GM23338 (cell line): ENCODE measurements around the gene C16orf78. TPM values are rescaled to one million over a fixed set of nuclear protein-coding genes. Genes with fewer than 3 reads are reported as not detected.

Experiments
- ATAC-seq: fragments of 200-7000 bp; cut with Tn5 transposase; 3 replicates; pipeline ENCODE4 v1.9.1; 2020
- DNase-seq: peaks from one replicate; pipeline ENCODE4 v3.0.0-alpha.2; 2015; ENCODE audit warnings: low spot score
- H2AFZ ChIP-seq: fragments of 200-600 bp; sonication (generic); 2 replicates; pipeline ENCODE4 v1.8.0; 2016; ENCODE audit warnings: antibody characterized with exemption, mild to moderate bottlenecking, moderate library complexity
- H3F3A ChIP-seq: fragments of 200-600 bp; sonication (generic); replicated peaks from 2 replicates; pipeline ENCODE4 v1.8.0; 2017; ENCODE audit warnings: antibody characterized with exemption, mixed run types, low read depth
- H3K27ac ChIP-seq: fragments of 200-600 bp; sonication (generic); 2 replicates; pipeline ENCODE4 v1.6.1; 2016; ENCODE audit warnings: low read depth
- H3K27me3 ChIP-seq: fragments of 200-600 bp; sonication (generic); 2 replicates; pipeline ENCODE4 v1.8.0; 2016; ENCODE audit warnings: mild to moderate bottlenecking, mixed run types, moderate library complexity; ENCODE audit not compliant: insufficient read depth
- H3K36me3 ChIP-seq: fragments of 200-600 bp; sonication (generic); 2 replicates; pipeline ENCODE4 v1.8.0; 2016; ENCODE audit warnings: mild to moderate bottlenecking; ENCODE audit not compliant: insufficient read depth
- H3K4me1 ChIP-seq: fragments of 200-600 bp; sonication (generic); 2 replicates; pipeline ENCODE4 v1.8.0; 2016; ENCODE audit warnings: mild to moderate bottlenecking, moderate library complexity; ENCODE audit not compliant: insufficient read depth
- H3K4me2 ChIP-seq: fragments of 200-600 bp; sonication (generic); 2 replicates; pipeline ENCODE4 v1.7.1; 2017; ENCODE audit warnings: mixed run types
- H3K4me3 ChIP-seq: fragments of 200-600 bp; sonication (generic); 2 replicates; pipeline ENCODE4 v1.6.1; 2016; ENCODE audit warnings: mixed run types
- H3K79me2 ChIP-seq: fragments of 200-600 bp; sonication (generic); replicated peaks from 2 replicates; pipeline ENCODE4 v1.8.0; 2017; ENCODE audit warnings: mild to moderate bottlenecking; ENCODE audit not compliant: insufficient read depth
- H3K9me2 ChIP-seq: fragments of 200-600 bp; sonication (generic); 2 replicates; pipeline ENCODE4 v1.8.0; 2017; ENCODE audit not compliant: insufficient read depth
- H4K20me1 ChIP-seq: fragments of 200-600 bp; sonication (generic); replicated peaks from 2 replicates; pipeline ENCODE4 v1.8.0; 2017; ENCODE audit warnings: mild to moderate bottlenecking; ENCODE audit not compliant: insufficient read depth
- H3K27ac Mint-ChIP-seq: 2 replicates; pipeline ENCODE4 v1.8.0; 2020; ENCODE audit warnings: inconsistent platforms, mild to moderate bottlenecking, moderate library complexity, mixed read lengths
- H3K27me3 Mint-ChIP-seq: 3 replicates; pipeline ENCODE4 v1.8.0; 2022; ENCODE audit warnings: low read depth, mild to moderate bottlenecking, moderate library complexity, mixed read lengths, inconsistent platforms; ENCODE audit not compliant: insufficient read depth, poor library complexity
- H3K36me3 Mint-ChIP-seq: 3 replicates; pipeline ENCODE4 v1.8.0; 2021; ENCODE audit warnings: low read depth, mild to moderate bottlenecking, inconsistent platforms, moderate library complexity, mixed read lengths
- H3K4me1 Mint-ChIP-seq: 3 replicates; pipeline ENCODE4 v1.8.0; 2020; ENCODE audit warnings: mild to moderate bottlenecking, inconsistent platforms, mixed read lengths
- H3K4me3 Mint-ChIP-seq: 3 replicates; pipeline ENCODE4 v1.8.0; 2021; ENCODE audit warnings: moderate library complexity, mild to moderate bottlenecking, inconsistent platforms, mixed read lengths
- H3K9me3 Mint-ChIP-seq: 3 replicates; pipeline ENCODE4 v1.8.0; 2020; ENCODE audit warnings: moderate library complexity, mild to moderate bottlenecking, inconsistent platforms, mixed read lengths
- CREB1 ChIP-seq: fragments of 250-450 bp; sonication (Bioruptor Pico); IDR thresholded peaks from 2 replicates; pipeline ENCODE4 v1.5.0; 2020; ENCODE audit warnings: low read depth, mild to moderate bottlenecking, moderate library complexity
- JUNB ChIP-seq: IDR thresholded peaks from one replicate; pipeline ENCODE4 v1.6.1; 2016; ENCODE audit warnings: antibody characterized with exemption; ENCODE audit not compliant: unreplicated experiment
- NANOG ChIP-seq: IDR thresholded peaks from 2 replicates; pipeline ENCODE4 v1.6.1; 2016; ENCODE audit warnings: antibody characterized with exemption, borderline replicate concordance
- POLR2AphosphoS5 ChIP-seq: IDR thresholded peaks from 2 replicates; pipeline ENCODE4 v1.6.1; 2016; ENCODE audit warnings: antibody characterized with exemption, low read depth
- ZNF114 ChIP-seq: fragments of 250-450 bp; sonication (Bioruptor Pico); IDR thresholded peaks from 2 replicates; pipeline ENCODE4 v1.5.0; 2020; ENCODE audit warnings: mild to moderate bottlenecking, moderate library complexity
- polyA plus RNA-seq: library from polyadenylated mRNA; unstranded; fragments of >200 nt; fragmentation: Nextera tagmentation; extraction: Ambion mirVana; gene quantifications from 2 replicates; pipeline ENCODE4 v1.2.1, GENCODE V29; 2016
- total RNA-seq: library from RNA; depleted of rRNA; stranded (reverse); fragments of >200 nt; shearing (Covaris generic); gene quantifications from 2 replicates; pipeline ENCODE4 v1.2.3, GENCODE V29; 2014
- TF ChIP-seq, protein P1 (sequence below), 2 experiments: fragments of 200-600 bp in 1 of 2; sonication (generic) in 1 of 2; conservative IDR thresholded peaks; 2 replicates each; pipeline versions ENCODE4 v1.5.1 to v1.6.1; 2016 to 2017; ENCODE audit warnings: antibody characterized with exemption in 2 of 2, low read depth in 2 of 2, mild to moderate bottlenecking in 2 of 2, moderate library complexity in 1 of 2
- TF ChIP-seq, protein P2 (sequence below): IDR thresholded peaks from 2 replicates; pipeline ENCODE4 v1.6.1; 2016; ENCODE audit warnings: antibody characterized with exemption
- TF ChIP-seq, protein P3 (sequence below): IDR thresholded peaks from one replicate; pipeline ENCODE4 v1.6.1; 2018; ENCODE audit warnings: antibody characterized with exemption; ENCODE audit not compliant: unreplicated experiment
- TF ChIP-seq, protein P4 (sequence below): fragments of 250-450 bp; sonication (Bioruptor Pico); IDR thresholded peaks from 2 replicates; pipeline ENCODE4 v1.5.0; 2020; ENCODE audit warnings: mild to moderate bottlenecking, moderate library complexity

Gene C16orf78
- total and polyA plus RNA-seq, 2 experiments from 2014 or later: not detected

DNA sequence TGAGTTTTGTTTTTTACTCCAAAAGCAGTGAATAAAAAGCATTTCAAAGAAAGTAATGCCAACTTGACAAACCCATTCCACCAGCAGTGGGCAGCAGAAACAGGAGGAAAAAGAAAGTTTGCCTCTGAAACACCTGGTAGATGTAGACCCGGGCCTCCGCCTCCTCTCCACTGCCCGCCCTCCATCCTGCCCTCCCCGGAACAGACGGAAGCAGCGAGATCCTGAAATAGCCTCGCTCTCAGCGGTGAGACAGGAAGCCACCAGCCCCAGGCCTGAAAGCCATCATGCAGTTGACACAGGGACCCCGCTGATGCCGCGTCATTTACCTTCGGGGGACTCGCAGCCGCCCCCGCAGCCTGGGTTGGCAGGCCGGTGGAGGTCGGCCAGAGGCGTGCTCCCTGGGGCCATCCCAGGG is 67.8 kb downstream of the C16orf78 start:
- Histone ChIP-seq H3F3A (no peaks in the 10 kb centered on the region), H3K36me3 (no peaks in the 10 kb centered on the region), H3K79me2 (no peaks in the 10 kb centered on the region), H3K4me2 (peak overlapping the region; percentile 56; the same call in 1 of the 2 replicates), H3K9me2 (no peaks in the 10 kb centered on the region), H2AFZ (peak overlapping the region; percentile 56; the same call in 1 of the 2 replicates), H3K27ac (no peak overlapping the region), H4K20me1 (no peaks in the 10 kb centered on the region), H3K27me3 (no peaks in the 10 kb centered on the region), H3K4me3 (no peak overlapping the region), H3K4me1 (peaks cover 24% of the 10 kb centered on the region)
- TF ChIP-seq, protein P1, sequence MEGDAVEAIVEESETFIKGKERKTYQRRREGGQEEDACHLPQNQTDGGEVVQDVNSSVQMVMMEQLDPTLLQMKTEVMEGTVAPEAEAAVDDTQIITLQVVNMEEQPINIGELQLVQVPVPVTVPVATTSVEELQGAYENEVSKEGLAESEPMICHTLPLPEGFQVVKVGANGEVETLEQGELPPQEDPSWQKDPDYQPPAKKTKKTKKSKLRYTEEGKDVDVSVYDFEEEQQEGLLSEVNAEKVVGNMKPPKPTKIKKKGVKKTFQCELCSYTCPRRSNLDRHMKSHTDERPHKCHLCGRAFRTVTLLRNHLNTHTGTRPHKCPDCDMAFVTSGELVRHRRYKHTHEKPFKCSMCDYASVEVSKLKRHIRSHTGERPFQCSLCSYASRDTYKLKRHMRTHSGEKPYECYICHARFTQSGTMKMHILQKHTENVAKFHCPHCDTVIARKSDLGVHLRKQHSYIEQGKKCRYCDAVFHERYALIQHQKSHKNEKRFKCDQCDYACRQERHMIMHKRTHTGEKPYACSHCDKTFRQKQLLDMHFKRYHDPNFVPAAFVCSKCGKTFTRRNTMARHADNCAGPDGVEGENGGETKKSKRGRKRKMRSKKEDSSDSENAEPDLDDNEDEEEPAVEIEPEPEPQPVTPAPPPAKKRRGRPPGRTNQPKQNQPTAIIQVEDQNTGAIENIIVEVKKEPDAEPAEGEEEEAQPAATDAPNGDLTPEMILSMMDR (conservative IDR thresholded peaks at IDR 0.05; ENCODE audit: low read depth in 2 of 2): peak; percentile 54 to 57
- no peak for TF ChIP-seq CREB1 (CRISPR knock-in tag)
- no peaks in the 10 kb centered on the region for H3K9me3 Mint-ChIP-seq
- peaks cover 16% of the 10 kb centered on the region for H3K27me3 Mint-ChIP-seq
- ATAC-seq (peak; percentile 77), DNase-seq (peak; percentile 79)
- no peak overlapping the region for H3K27ac Mint-ChIP-seq
- H3K4me3 Mint-ChIP-seq: peak overlapping the region; percentile 42; the same call in 2 of the 3 replicates
- H3K4me1 Mint-ChIP-seq: peaks cover 56% of the 10 kb centered on the region
- no peaks in the 10 kb centered on the region for H3K36me3 Mint-ChIP-seq

DNA sequence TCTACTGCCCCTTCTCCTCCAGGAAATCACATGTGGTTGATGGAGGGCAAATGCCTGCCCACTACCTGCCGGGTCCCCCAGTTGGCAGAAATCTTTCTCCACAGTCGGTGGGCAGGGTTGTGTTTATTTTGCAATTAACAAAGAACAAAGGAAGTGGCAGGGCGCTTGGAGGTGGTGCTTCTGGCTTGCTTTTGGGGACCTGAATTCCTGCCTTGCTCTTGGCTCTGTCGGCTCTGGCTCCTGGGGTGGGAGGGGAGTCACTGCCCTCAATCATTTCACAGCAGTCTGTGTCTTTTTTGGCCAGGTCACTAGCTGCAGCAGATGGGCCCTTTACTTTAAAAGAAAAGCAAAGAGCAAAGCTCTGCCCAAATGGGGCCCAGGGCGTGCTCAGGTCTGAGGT is 69.2 kb downstream of the C16orf78 start:
- Histone ChIP-seq H4K20me1 (no peaks in the 10 kb centered on the region), H3F3A (no peaks in the 10 kb centered on the region), H3K27ac (no peak overlapping the region), H2AFZ (peak overlapping the region; percentile 96), H3K9me2 (no peaks in the 10 kb centered on the region), H3K27me3 (no peaks in the 10 kb centered on the region), H3K79me2 (no peaks in the 10 kb centered on the region), H3K4me3 (no peak overlapping the region), H3K4me1 (peaks cover 24% of the 10 kb centered on the region), H3K36me3 (no peaks in the 10 kb centered on the region), H3K4me2 (peak overlapping the region; percentile 56)
- Mint-ChIP-seq H3K9me3 (no peaks in the 10 kb centered on the region), H3K36me3 (no peaks in the 10 kb centered on the region), H3K4me1 (peaks cover 54% of the 10 kb centered on the region), H3K27ac (no peak overlapping the region), H3K4me3 (no peak overlapping the region; the same call in 2 of the 3 replicates), H3K27me3 (peaks cover 12% of the 10 kb centered on the region)
- no peak; the same call in 2 of the 3 replicates for ATAC-seq
- no peak for DNase-seq
- no peak for TF ChIP-seq CREB1 (CRISPR knock-in tag)
- TF ChIP-seq NANOG: no peak
- no peak for TF ChIP-seq JUNB
- TF ChIP-seq, protein P2, sequence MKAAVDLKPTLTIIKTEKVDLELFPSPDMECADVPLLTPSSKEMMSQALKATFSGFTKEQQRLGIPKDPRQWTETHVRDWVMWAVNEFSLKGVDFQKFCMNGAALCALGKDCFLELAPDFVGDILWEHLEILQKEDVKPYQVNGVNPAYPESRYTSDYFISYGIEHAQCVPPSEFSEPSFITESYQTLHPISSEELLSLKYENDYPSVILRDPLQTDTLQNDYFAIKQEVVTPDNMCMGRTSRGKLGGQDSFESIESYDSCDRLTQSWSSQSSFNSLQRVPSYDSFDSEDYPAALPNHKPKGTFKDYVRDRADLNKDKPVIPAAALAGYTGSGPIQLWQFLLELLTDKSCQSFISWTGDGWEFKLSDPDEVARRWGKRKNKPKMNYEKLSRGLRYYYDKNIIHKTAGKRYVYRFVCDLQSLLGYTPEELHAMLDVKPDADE: no peak
- TF ChIP-seq, protein P3, sequence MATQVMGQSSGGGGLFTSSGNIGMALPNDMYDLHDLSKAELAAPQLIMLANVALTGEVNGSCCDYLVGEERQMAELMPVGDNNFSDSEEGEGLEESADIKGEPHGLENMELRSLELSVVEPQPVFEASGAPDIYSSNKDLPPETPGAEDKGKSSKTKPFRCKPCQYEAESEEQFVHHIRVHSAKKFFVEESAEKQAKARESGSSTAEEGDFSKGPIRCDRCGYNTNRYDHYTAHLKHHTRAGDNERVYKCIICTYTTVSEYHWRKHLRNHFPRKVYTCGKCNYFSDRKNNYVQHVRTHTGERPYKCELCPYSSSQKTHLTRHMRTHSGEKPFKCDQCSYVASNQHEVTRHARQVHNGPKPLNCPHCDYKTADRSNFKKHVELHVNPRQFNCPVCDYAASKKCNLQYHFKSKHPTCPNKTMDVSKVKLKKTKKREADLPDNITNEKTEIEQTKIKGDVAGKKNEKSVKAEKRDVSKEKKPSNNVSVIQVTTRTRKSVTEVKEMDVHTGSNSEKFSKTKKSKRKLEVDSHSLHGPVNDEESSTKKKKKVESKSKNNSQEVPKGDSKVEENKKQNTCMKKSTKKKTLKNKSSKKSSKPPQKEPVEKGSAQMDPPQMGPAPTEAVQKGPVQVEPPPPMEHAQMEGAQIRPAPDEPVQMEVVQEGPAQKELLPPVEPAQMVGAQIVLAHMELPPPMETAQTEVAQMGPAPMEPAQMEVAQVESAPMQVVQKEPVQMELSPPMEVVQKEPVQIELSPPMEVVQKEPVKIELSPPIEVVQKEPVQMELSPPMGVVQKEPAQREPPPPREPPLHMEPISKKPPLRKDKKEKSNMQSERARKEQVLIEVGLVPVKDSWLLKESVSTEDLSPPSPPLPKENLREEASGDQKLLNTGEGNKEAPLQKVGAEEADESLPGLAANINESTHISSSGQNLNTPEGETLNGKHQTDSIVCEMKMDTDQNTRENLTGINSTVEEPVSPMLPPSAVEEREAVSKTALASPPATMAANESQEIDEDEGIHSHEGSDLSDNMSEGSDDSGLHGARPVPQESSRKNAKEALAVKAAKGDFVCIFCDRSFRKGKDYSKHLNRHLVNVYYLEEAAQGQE: no peak
- TF ChIP-seq, protein P4, sequence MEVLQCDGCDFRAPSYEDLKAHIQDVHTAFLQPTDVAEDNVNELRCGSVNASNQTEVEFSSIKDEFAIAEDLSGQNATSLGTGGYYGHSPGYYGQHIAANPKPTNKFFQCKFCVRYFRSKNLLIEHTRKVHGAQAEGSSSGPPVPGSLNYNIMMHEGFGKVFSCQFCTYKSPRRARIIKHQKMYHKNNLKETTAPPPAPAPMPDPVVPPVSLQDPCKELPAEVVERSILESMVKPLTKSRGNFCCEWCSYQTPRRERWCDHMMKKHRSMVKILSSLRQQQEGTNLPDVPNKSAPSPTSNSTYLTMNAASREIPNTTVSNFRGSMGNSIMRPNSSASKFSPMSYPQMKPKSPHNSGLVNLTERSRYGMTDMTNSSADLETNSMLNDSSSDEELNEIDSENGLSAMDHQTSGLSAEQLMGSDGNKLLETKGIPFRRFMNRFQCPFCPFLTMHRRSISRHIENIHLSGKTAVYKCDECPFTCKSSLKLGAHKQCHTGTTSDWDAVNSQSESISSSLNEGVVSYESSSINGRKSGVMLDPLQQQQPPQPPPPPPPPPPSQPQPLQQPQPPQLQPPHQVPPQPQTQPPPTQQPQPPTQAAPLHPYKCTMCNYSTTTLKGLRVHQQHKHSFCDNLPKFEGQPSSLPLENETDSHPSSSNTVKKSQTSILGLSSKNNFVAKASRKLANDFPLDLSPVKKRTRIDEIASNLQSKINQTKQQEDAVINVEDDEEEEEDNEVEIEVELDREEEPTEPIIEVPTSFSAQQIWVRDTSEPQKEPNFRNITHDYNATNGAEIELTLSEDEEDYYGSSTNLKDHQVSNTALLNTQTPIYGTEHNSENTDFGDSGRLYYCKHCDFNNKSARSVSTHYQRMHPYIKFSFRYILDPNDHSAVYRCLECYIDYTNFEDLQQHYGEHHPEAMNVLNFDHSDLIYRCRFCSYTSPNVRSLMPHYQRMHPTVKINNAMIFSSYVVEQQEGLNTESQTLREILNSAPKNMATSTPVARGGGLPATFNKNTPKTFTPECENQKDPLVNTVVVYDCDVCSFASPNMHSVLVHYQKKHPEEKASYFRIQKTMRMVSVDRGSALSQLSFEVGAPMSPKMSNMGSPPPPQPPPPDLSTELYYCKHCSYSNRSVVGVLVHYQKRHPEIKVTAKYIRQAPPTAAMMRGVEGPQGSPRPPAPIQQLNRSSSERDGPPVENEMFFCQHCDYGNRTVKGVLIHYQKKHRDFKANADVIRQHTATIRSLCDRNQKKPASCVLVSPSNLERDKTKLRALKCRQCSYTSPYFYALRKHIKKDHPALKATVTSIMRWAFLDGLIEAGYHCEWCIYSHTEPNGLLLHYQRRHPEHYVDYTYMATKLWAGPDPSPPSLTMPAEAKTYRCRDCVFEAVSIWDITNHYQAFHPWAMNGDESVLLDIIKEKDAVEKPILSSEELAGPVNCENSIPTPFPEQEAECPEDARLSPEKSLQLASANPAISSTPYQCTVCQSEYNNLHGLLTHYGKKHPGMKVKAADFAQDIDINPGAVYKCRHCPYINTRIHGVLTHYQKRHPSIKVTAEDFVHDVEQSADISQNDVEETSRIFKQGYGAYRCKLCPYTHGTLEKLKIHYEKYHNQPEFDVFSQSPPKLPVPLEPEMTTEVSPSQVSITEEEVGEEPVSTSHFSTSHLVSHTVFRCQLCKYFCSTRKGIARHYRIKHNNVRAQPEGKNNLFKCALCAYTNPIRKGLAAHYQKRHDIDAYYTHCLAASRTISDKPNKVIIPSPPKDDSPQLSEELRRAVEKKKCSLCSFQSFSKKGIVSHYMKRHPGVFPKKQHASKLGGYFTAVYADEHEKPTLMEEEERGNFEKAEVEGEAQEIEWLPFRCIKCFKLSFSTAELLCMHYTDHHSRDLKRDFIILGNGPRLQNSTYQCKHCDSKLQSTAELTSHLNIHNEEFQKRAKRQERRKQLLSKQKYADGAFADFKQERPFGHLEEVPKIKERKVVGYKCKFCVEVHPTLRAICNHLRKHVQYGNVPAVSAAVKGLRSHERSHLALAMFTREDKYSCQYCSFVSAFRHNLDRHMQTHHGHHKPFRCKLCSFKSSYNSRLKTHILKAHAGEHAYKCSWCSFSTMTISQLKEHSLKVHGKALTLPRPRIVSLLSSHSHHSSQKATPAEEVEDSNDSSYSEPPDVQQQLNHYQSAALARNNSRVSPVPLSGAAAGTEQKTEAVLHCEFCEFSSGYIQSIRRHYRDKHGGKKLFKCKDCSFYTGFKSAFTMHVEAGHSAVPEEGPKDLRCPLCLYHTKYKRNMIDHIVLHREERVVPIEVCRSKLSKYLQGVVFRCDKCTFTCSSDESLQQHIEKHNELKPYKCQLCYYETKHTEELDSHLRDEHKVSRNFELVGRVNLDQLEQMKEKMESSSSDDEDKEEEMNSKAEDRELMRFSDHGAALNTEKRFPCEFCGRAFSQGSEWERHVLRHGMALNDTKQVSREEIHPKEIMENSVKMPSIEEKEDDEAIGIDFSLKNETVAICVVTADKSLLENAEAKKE (CRISPR knock-in tag): no peak
- TF ChIP-seq POLR2AphosphoS5: no peak
- no peak for TF ChIP-seq ZNF114 (CRISPR knock-in tag)
